Measurements from ENCODE around the gene CBFA2T3. TPM values are rescaled to one million over a fixed set of nuclear protein-coding genes. Genes with fewer than 3 reads are reported as not detected.

The CBFA2T3 gene
- total and polyA plus RNA-seq, 2 of the 8 experiments (the other 6 are each of a cell fraction or from before 2014, with no cell fraction given): 0.51 to 1.3 TPM

- H4K8ac ChIP-seq (ENCODE audit: extremely low read depth, insufficient read depth, low read length): peak overlapping the region; percentile 25
- no peaks in the 10 kb centered on the region for H4K20me1 ChIP-seq (replicated peaks in 1 of 2; ENCODE audit: control insufficient read depth in 1 of 2, insufficient read depth in 2 of 2, low read length in 2 of 2)
- H3K23ac ChIP-seq (ENCODE audit: insufficient read length): no peak overlapping the region
- H3K4me3 ChIP-seq (ENCODE audit: extremely low read depth in 1 of 4, insufficient read depth in 2 of 4, low read depth in 3 of 4, low read length in 4 of 4): no peak overlapping the region
- no peak overlapping the region for H3K4ac ChIP-seq (replicated peaks; ENCODE audit: insufficient read length, low read depth, low read length)
- no peaks in the 10 kb centered on the region; a peak in 1 of 4 replicates for H3K9me3 ChIP-seq (ENCODE audit: insufficient read depth in 2 of 2, low read depth in 1 of 2, low read length in 1 of 2)
- H2BK5ac ChIP-seq (ENCODE audit: low read depth, low read length): no peak overlapping the region
- no peak for TF ChIP-seq POLR2A (IDR thresholded peaks at IDR 0.05; ENCODE audit: control extremely low read depth in 1 of 2, low read depth in 2 of 2, low read length in 2 of 2)
- TF ChIP-seq SP4 (IDR thresholded peaks at IDR 0.05; ENCODE audit: low read length): no peak
- H2BK15ac ChIP-seq (ENCODE audit: low read length): no peak overlapping the region
- no peak overlapping the region for H3K4me2 ChIP-seq (ENCODE audit: insufficient read depth in 1 of 2, low read depth in 2 of 2, low read length in 2 of 2)
- DNase-seq (ENCODE audit: low read depth in 1 of 2, low spot score in 2 of 2) (no peak), FAIRE-seq (no peak)
- H3K36me3 ChIP-seq (ENCODE audit: control insufficient read depth in 2 of 4, insufficient read depth in 4 of 4, low read length in 3 of 4): no peaks in the 10 kb centered on the region
- H3K79me2 ChIP-seq (ENCODE audit: control insufficient read depth in 1 of 2, insufficient read depth in 2 of 2, low read length in 2 of 2): no peaks in the 10 kb centered on the region
- no peaks in the 10 kb centered on the region; a peak in 1 of 7 replicates for H3K4me1 ChIP-seq (replicated peaks in 1 of 4; ENCODE audit: control insufficient read depth in 3 of 4, insufficient read depth in 4 of 4, low read length in 3 of 4)
- H4K5ac ChIP-seq (ENCODE audit: insufficient read length, low read depth, low read length): no peak overlapping the region
- no peak overlapping the region for H2AFZ ChIP-seq (ENCODE audit: low read length)
- no peaks in the 10 kb centered on the region for H3K23me2 ChIP-seq (ENCODE audit: low read depth, low read length)
- H3K27me3 ChIP-seq (replicated peaks in 1 of 4; ENCODE audit: control insufficient read depth in 3 of 4, extremely low read depth in 1 of 4, insufficient read depth in 3 of 4, low read length in 3 of 4): no peaks in the 10 kb centered on the region
- H3K79me1 ChIP-seq (ENCODE audit: low read depth, low read length): no peaks in the 10 kb centered on the region
- no peak overlapping the region for H4K91ac ChIP-seq (replicated peaks; ENCODE audit: insufficient read length, low read length)
- H2AK5ac ChIP-seq (ENCODE audit: low read depth, low read length): no peak overlapping the region
- POLR2A ChIA-PET (ENCODE audit: partially characterized antibody): interaction anchor here (0.8 to 2.6 kb wide), 4 partner anchors 9 to 63 kb away, joined by 3 to 8 read pairs (median 6); no protein-coding TSS in a partner anchor
- H3K18ac ChIP-seq (ENCODE audit: extremely low read depth, low read length): no peak overlapping the region
- no peak overlapping the region for H2BK12ac ChIP-seq (ENCODE audit: low read depth, low read length)
- H2BK20ac ChIP-seq (ENCODE audit: low read length): no peak overlapping the region
- CTCF ChIA-PET (ENCODE audit: partially characterized antibody): interaction anchor here (1.4 kb wide), 1 partner anchor 15 kb away, joined by 5 read pairs; no protein-coding TSS in a partner anchor
- no peak overlapping the region for H2BK120ac ChIP-seq (replicated peaks; ENCODE audit: low read depth, low read length)
- no peak overlapping the region for H3K27ac ChIP-seq (ENCODE audit: low read depth, low read length)
- H3K14ac ChIP-seq (ENCODE audit: insufficient read length): no peak overlapping the region
- H3K9ac ChIP-seq (replicated peaks in 1 of 4; ENCODE audit: extremely low read depth in 1 of 4, low read depth in 3 of 4, low read length in 3 of 4): no peak overlapping the region
- 92% methylated on average over 23 of the region's 25 CpGs; no CpG with 5 or more reads in 1 of the 2 experiments for WGBS, 2 experiments (ENCODE audit: extremely low coverage in 1 of 2, insufficient coverage in 1 of 2, insufficient read length in 1 of 2, insufficient replicate concordance in 2 of 2, low coverage in 1 of 2, low lambda C conversion rate in 2 of 2, missing lambda C conversion rate in 1 of 2)
- no peak overlapping the region for H3K56ac ChIP-seq (replicated peaks; ENCODE audit: insufficient read length, low read depth, low read length)
Measured at GRCh38 chr16:88872650-88873331, 104.2 kb downstream of the CBFA2T3 start.
